Testis (tissue), 3 donors: Measurements from ENCODE around the gene ULK4. TPM values are rescaled to one million over a fixed set of nuclear protein-coding genes. Genes with fewer than 3 reads are reported as not detected.

ENCODE experiments used
- DNase-seq: peaks from one replicate; pipeline ENCODE4 v3.0.0-alpha.2; 2019
- H3K27ac ChIP-seq, 2 donors: fragments of 200-600 bp; sonication (generic); one replicate each; pipeline ENCODE4 v1.5.1; 2019
- H3K27me3 ChIP-seq: fragments of 200-600 bp; sonication (generic); one replicate; pipeline ENCODE4 v1.5.1; 2019
- H3K36me3 ChIP-seq: fragments of 200-600 bp; sonication (generic); one replicate; pipeline ENCODE4 v1.5.1; 2017; ENCODE audit warnings: low read depth; ENCODE audit errors: missing control alignments
- H3K4me1 ChIP-seq: fragments of 200-600 bp; sonication (generic); one replicate; pipeline ENCODE4 v1.5.1; 2019
- H3K4me3 ChIP-seq, 2 donors: fragments of 200-600 bp; sonication (generic); one replicate each; pipeline ENCODE4 v1.5.1; 2017 to 2019
- H3K9me3 ChIP-seq: fragments of 200-600 bp; sonication (generic); one replicate; pipeline ENCODE4 v1.5.1; 2017
- CTCF ChIP-seq, 3 experiments: fragments of 450-650 bp in 2 of 3; fragments of 200-600 bp in 1 of 3; sonication (generic) in 1 of 3; IDR thresholded peaks; one replicate each; pipeline ENCODE4 v1.5.1; 2016 to 2019; ENCODE audit warnings: antibody characterized with exemption in 3 of 3, mild to moderate bottlenecking in 2 of 3, moderate library complexity in 1 of 3
- POLR2A ChIP-seq: fragments of 450-650 bp; IDR thresholded peaks from one replicate; pipeline ENCODE4 v1.6.1; 2017; ENCODE audit warnings: antibody characterized with exemption, mild to moderate bottlenecking, moderate library complexity
- WGBS, 2 donors: methylation state at CpG; one replicate each; pipeline ENCODE4 v1.1.5; 2018; 5-methylcytosine and 5-hydroxymethylcytosine counted together
- intact Hi-C: fragments of 100-400 bp; cut with DNase I; formaldehyde crosslinking; loops from one replicate; pipeline ENCODE4 v1.15.1; 2023; ENCODE audit warnings: low total_unique reads
- polyA plus RNA-seq: library from polyadenylated mRNA; stranded (reverse); fragments of 350-450 nt; fragmentation: Illumina TruSeq; extraction: RNeasy Lipid Tissue Mini Kit (QIAGEN cat#74804); gene quantifications from one replicate; pipeline ENCODE4 v1.2.3, GENCODE V29; 2014; ENCODE audit warnings: low read depth, low replicate concordance; ENCODE audit not compliant: insufficient read depth
- total RNA-seq, 2 donors: library from RNA; depleted of rRNA; stranded (reverse); fragments of >200 nt; gene quantifications; one replicate each; pipeline ENCODE4 v1.2.3, GENCODE V29; 2016

Gene ULK4
- total and polyA plus RNA-seq, 3 donors from 2014 or later: 45.7 to 91.6 (median 47.4) TPM

GRCh38 chr3:41579861-41580260, 382.0 kb downstream of the ULK4 start:
- Histone ChIP-seq H3K9me3 (no peaks in the 10 kb centered on the region), H3K4me3 (no peak overlapping the region), H3K36me3 (no peaks in the 10 kb centered on the region), H3K27me3 (no peaks in the 10 kb centered on the region), H3K27ac (no peak overlapping the region), H3K4me1 (no peaks in the 10 kb centered on the region)
- no peak for TF ChIP-seq POLR2A
- TF ChIP-seq CTCF (IDR thresholded peaks at IDR 0.05): no peak
- DNase-seq: no peak
- intact Hi-C loops: no loop called here
- WGBS, 2 donors: 81 to 89% methylated on average over 6 of the region's 6 CpGs

GRCh38 chr3:41578798-41579197, 383.1 kb downstream of the ULK4 start:
- no peak for DNase-seq
- H3K27me3 ChIP-seq: no peaks in the 10 kb centered on the region
- TF ChIP-seq CTCF (IDR thresholded peaks at IDR 0.05) (no peak), POLR2A (no peak)
- no peaks in the 10 kb centered on the region for H3K4me1 ChIP-seq
- no peak overlapping the region for H3K4me3 ChIP-seq
- 86 to 89% methylated on average over 5 of the region's 5 CpGs for WGBS, 2 donors
- no peaks in the 10 kb centered on the region for H3K36me3 ChIP-seq
- H3K27ac ChIP-seq: no peak overlapping the region
- H3K9me3 ChIP-seq: no peaks in the 10 kb centered on the region
- intact Hi-C loops: no loop called here

GRCh38 chr3:41575724-41576123, 386.2 kb downstream of the ULK4 start:
- no peak for DNase-seq
- H3K36me3 ChIP-seq: no peaks in the 10 kb centered on the region
- WGBS, 2 donors: 63 to 81% methylated on average over 3 of the region's 3 CpGs
- TF ChIP-seq CTCF (IDR thresholded peaks at IDR 0.05) (no peak), POLR2A (no peak)
- H3K4me3 ChIP-seq: no peak overlapping the region
- no peaks in the 10 kb centered on the region for H3K27me3 ChIP-seq
- no peaks in the 10 kb centered on the region for H3K9me3 ChIP-seq
- H3K27ac ChIP-seq: no peak overlapping the region
- intact Hi-C loops: no loop called here
- no peaks in the 10 kb centered on the region for H3K4me1 ChIP-seq

- Histone ChIP-seq H3K27me3 (no peaks in the 10 kb centered on the region), H3K36me3 (no peaks in the 10 kb centered on the region), H3K4me1 (no peaks in the 10 kb centered on the region), H3K9me3 (no peaks in the 10 kb centered on the region), H3K4me3 (no peak overlapping the region), H3K27ac (no peak overlapping the region)
- TF ChIP-seq POLR2A (no peak), CTCF (IDR thresholded peaks at IDR 0.05) (no peak)
- 45 to 62% methylated on average over 2 of the region's 2 CpGs for WGBS, 2 donors
- DNase-seq: no peak
- intact Hi-C loops: no loop called here
Observed at GRCh38 chr3:41574900-41575299, 387.0 kb downstream of the ULK4 start.

GRCh38 chr3:41573591-41573990, 388.3 kb downstream of the ULK4 start:
- no peaks in the 10 kb centered on the region for H3K36me3 ChIP-seq
- DNase-seq: no peak
- no peak overlapping the region for H3K27ac ChIP-seq
- TF ChIP-seq POLR2A (no peak), CTCF (IDR thresholded peaks at IDR 0.05) (no peak)
- no peak overlapping the region for H3K4me3 ChIP-seq
- H3K9me3 ChIP-seq: no peaks in the 10 kb centered on the region
- whole genome bisulfite sequencing, 2 donors: 95 to 98% methylated on average over 4 of the region's 4 CpGs
- no peaks in the 10 kb centered on the region for H3K27me3 ChIP-seq
- intact Hi-C loops: no loop called here
- H3K4me1 ChIP-seq: no peaks in the 10 kb centered on the region
